HG03103 (cell line): ENCODE data around the gene GPR142.

Experiments used
- ATAC-seq: cut with Tn5 transposase; IDR thresholded peaks from one replicate; pipeline ENCODE4 v1.9.1; 2021; ENCODE audit warnings: low read depth; ENCODE audit not compliant: unreplicated experiment

Gene GPR142

DNA sequence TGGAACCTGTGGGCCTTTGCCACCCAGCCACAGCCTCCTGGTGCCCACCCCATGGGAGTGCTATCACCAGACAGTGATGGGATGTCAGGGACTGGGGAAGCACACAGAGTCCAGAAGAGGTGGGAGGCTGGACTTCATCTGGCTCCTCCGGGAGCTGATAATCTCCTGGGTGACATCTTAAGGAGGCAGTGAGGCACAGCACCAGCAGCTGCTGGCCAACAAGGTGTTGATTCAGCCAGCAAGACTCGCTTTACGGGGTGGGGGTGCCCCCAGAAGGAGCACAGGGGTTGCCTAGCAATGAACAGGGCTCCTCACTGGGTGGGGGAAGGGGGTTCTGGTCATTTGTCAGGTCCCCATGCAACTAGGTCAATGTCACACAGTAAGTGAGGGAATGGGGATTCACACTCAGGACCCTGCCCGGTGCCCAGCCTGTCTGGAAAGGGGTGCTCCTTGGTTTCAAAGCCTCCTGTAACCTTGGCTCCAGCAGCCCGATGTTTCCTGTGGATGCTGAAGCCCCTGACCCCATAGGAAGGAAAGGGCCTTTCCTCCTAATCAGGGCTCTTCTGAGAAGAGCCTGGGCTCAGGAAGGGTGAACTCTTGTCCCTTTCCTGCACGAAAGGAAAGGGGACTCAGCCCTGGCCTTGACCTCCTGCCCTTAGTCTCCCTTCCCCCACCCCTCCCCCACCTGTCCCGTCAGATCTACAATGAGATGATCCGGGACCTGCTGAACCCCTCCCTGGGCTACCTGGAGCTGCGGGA, 23.6 kb upstream of the GPR142 start:
- no peak for ATAC-seq

- no peak for ATAC-seq
Measured at GRCh38 chr17:74344658-74345057, 22.6 kb upstream of the GPR142 start.

DNA sequence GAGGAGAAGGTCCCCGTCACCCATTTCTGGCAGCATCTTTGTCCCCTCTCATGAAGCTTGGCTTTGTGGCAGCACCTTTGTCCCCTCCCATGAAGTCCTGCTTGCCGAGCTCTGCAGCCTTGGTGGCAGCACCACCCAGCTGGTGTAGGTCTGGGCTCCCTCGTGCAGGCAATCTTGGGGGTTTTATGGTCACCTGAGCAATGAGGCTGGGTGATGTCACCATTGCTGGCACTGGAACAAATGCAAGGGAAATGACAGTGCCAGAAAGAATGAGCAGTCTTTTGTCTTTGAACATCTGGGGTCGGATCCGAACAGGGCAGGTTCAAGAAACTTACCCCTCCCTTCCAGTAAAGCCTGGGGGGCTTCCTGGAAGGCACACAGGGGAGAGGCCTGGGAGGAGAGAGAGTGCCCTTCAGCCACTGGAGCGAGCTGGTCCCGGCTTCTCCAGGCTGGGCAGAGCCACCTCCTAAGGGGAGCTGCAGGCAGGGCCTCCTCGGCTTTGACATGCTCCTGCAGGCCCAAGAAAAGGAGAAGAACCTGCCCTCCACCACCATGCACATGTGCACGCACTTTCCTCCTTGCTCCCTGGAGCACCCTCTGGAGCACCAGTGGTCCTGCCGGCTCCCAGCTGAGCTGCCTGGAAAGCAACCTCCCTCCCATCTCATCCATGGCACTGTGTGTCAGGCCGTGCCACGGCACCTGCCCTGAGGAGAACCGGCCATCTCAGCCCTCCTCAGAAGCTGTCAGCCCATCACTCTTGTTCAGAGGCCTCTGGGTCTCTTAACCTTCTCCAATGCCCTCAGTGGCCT, 21.7 kb upstream of the GPR142 start:
- no peak for ATAC-seq

- no peak for ATAC-seq
Measured at GRCh38 chr17:74347646-74348045, 19.7 kb upstream of the GPR142 start.

GRCh38 chr17:74349120-74349519, 18.2 kb upstream of the GPR142 start:
- ATAC-seq: no peak

DNA sequence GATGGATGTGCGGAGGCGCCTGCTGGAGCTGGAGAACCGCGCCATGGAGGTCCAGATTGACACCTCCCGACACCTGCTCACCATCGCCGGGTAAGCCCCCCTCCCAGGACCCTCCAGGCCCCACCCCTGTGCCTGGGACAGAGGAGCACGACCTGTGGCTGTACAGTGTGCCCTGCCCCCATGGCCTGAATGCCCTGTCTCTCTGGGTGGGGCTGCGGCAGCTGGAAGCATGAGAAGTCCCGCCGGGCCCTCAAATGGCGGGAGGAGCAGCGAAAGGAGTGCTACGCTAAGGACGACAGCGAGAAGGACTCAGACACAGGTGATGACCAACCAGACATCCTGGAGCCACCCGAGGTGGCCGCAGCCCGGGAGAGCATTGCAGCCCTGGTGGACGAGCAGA, 16.8 kb upstream of the GPR142 start:
- no peak for ATAC-seq

GRCh38 chr17:74351552-74352210, 15.6 kb upstream of the GPR142 start:
- ATAC-seq: no peak

DNA sequence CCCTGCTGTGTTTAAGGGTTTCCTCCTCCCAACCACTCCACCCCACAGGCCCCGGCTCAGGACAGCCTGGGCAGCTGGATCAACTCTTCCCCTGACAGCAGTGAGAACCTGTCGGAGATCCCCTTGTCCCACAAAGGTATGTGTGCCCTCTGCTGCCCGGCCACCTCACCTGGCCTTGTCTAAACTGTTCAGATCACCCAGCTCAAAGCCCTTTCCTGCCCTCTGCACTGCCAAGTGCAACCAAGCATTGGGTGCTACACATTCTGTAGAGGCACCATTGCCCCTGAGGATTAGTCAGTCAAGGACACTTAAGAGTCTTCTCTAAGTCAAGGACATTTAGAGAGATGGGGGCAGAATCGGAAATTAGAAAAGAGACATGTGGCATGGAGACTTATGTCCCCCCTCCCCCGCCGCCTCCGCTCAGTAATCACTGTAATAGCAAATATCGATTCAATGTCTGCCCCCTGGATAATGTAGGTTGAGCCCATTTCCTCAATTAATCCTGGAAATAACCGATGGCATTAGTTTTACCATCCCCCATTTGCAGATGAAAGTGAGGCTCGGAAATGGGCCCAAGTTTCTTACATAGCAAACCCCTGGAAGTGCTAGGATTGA, 13.8 kb upstream of the GPR142 start:
- ATAC-seq: no peak

DNA sequence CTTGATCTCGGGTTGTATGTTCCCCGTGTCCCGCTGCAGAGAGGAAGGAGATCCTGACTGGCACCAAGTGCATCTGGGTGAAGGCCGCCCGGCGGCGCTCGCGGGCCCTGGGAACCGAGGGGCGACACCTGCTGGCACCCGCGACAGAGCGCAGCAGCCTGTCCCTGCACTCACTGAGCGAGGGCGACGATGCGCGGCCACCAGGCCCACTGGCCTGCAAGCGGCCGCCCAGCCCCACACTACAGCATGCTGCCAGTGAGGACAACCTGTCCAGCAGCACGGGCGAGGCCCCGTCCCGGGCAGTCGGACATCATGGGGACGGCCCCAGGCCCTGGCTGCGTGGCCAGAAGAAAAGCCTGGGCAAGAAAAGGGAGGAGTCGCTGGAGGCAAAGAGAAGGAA, 13.2 kb upstream of the GPR142 start:
- ATAC-seq: no peak

- no peak for ATAC-seq
Measured at GRCh38 chr17:74354561-74354960, 12.7 kb upstream of the GPR142 start.

DNA sequence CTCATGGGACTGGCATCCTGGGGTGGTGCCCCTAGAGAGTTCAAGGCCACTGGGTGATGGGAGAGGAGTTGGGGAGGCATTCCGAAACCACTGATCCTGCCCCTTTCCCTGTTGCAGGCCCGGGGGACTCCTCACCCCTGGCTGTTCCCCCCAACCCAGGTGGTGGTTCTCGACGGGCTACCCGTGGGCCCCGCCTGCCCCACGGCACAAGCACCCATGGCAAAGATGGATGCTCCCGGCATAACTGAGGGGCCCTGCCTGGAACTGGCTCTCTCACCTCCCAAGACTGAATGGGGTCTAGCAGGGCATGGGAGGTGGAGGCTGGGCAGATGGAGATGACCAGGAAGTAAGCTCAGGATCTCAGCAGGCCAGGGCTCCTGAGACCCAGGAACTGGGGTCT, 12.2 kb upstream of the GPR142 start:
- no peak for ATAC-seq

DNA sequence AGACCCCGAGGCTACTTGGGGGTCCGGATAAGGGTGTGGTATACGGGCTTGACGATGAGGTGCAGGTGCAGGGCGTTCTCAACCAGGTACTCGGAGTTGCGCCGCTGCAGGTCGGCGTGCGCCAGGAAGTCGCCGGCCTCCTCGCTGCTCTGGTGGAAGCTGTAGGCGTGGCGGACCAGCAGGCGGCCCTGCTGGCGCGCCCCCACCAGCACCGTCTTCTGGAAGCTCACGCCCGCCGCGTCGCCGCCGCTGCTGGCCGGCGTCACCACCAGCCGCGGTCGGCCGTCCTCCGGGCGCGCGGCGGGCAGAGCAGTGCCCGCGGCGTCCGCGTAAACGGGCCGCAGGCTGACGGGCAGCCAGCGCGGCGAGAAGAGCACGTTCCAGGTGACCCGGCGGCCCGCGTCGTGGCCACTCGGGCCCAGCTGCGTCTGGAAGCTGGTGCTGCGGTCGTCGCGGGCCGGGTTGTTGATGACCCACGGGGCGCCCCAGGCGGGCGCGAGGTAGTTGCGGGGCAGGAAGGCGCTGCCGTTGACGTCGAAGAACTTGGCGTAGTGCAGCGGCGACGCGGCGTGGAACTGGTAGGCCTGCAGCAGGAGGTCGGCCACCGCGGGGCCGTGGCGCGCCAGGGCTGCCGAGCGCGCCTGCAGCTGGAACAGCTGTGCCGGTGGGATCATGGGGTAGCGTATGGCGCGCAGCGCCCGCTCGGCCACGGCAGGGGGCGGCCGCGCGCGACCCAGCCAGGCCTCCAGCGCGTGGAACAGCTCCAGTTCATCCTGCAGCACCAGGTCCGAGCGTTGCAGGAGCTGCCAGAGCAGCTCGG, 10.4 kb upstream of the GPR142 start:
- no peak for ATAC-seq

DNA sequence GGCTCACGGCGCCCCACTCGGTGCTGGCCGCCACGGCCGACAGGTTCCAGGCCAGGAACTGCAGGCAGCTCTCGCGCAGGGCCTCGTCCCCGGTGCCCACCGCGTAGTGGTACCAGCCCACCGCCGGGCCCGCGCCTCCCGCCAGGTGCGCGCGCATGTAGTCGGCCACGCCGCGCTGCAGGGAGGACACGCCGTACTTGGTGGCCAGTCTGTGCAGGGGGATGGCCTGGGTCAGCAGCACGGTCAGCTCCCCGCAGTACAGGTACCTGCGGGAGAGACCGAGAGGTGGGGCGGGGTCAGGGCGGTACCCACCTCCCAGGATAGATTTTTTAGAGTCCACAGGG, 9.9 kb upstream of the GPR142 start:
- ATAC-seq: no peak

DNA sequence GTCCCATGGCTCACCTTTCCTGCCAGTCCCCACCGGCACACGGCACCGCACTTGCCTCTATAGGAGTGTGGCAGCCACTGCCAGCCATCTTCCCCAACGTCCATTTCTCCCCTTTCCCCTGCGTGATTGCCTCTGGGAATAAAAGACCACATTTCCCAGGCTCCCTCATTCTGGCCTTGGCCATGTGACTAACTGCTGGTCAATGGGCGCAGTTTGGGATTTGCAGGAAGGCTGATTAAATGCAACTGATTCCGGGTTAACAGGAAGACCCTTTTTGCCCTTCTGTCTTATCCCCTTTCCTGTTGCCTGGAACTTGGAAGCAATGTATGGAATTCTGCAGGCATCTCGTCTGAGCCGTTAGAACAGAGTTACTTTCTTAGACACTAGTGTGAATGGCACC, 8.6 kb upstream of the GPR142 start:
- ATAC-seq: no peak

- ATAC-seq: no peak
Measured at GRCh38 chr17:74359916-74360315, 7.4 kb upstream of the GPR142 start.

- no peak for ATAC-seq
Measured at GRCh38 chr17:74360899-74361229, 6.4 kb upstream of the GPR142 start.

DNA sequence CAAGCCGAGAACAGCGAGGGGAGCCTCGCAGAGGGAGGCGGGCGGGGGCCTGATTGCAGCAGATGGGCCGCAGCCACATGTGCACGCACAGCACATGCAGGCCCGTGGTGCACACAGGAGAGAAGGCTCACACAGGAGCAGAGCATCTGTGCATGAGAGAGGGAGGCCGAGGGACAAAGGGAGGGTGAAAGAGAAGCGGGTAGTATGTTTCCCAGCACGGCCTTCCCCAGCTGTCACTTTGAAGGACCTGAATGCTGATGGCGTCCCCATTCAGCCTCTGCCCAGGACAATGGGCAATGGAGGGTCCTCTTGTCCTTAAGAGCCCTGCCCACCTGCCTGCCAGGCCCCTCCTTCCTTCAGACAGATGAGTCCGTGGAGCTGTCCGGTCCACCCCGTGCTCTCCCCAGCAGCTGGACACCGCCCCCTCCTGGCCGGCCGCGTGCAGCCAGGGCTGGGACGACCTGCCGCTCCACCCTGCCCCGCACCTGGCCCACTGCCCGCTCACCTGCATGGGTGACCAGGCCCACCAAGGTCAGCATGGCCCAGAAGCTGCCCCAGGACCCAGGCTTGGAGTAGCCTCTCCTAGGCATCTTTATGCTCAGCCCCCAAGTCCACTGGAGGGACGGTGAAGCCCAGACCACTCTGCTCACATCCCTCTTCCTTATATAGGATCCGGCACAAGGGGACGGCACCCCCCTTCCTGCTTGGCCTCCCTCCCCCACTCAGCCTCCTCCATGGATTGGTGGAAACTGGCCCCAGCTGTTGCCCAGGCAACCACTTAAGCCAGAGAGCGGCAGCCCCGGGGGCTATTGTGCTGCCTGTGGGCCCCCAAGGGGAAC, 5.9 kb upstream of the GPR142 start, which contains the start of gene BTBD17:
TSS of gene BTBD17 (minus strand) at position 639 of the 839 bp plus-strand sequence. CDS start at position 590, 49 bp downstream.
- ATAC-seq: no peak

- ATAC-seq: no peak
Measured at GRCh38 chr17:74362069-74362405, 5.3 kb upstream of the GPR142 start.

- no peak for ATAC-seq
Measured at GRCh38 chr17:74362810-74363498, 4.4 kb upstream of the GPR142 start.
